ENCODE data around the gene SMTNL2.

GRCh38 chr17:4558347-4558971 is 25.9 kb upstream of the SMTNL2 start:
- TF ChIP-seq POLR2A (IDR thresholded peaks at IDR 0.05) (no peak), CTCF (IDR thresholded peaks at IDR 0.05) (no peak)
